GM12872 (cell line): ENCODE data around the gene PSMD3.

Source experiments
- TF ChIP-seq, protein P1 (sequence below): IDR thresholded peaks from 3 replicates; pipeline ENCODE4 v1.5.1; 2011; ENCODE audit warnings: low read depth, mild to moderate bottlenecking, low read length, moderate library complexity; ENCODE audit not compliant: insufficient read depth

PSMD3 gene

GRCh38 chr17:39999067-39999466 lies 18.5 kb downstream of the PSMD3 start:
- TF ChIP-seq, protein P1, sequence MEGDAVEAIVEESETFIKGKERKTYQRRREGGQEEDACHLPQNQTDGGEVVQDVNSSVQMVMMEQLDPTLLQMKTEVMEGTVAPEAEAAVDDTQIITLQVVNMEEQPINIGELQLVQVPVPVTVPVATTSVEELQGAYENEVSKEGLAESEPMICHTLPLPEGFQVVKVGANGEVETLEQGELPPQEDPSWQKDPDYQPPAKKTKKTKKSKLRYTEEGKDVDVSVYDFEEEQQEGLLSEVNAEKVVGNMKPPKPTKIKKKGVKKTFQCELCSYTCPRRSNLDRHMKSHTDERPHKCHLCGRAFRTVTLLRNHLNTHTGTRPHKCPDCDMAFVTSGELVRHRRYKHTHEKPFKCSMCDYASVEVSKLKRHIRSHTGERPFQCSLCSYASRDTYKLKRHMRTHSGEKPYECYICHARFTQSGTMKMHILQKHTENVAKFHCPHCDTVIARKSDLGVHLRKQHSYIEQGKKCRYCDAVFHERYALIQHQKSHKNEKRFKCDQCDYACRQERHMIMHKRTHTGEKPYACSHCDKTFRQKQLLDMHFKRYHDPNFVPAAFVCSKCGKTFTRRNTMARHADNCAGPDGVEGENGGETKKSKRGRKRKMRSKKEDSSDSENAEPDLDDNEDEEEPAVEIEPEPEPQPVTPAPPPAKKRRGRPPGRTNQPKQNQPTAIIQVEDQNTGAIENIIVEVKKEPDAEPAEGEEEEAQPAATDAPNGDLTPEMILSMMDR = no peak

DNA sequence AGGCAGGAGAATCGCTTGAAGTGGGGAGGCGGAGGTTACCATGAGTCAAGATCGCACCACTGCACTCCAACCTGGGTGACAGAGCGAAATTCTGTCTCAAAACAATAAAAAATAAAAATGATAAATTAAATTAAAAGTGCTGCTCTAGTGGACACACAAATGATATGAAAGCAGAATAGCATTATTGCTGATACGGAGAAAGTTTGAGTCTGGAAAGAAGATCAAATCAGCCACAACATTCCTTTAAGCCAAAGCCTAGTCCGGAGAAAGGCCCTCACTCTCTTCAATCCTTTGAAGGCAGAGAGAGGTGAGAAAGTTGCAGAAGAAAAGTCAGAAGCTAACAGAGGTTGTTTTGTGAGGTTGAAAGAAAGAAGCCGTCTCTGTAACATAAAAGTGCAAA lies 19.6 kb downstream of the PSMD3 start:
- TF ChIP-seq, protein P1 = no peak

DNA sequence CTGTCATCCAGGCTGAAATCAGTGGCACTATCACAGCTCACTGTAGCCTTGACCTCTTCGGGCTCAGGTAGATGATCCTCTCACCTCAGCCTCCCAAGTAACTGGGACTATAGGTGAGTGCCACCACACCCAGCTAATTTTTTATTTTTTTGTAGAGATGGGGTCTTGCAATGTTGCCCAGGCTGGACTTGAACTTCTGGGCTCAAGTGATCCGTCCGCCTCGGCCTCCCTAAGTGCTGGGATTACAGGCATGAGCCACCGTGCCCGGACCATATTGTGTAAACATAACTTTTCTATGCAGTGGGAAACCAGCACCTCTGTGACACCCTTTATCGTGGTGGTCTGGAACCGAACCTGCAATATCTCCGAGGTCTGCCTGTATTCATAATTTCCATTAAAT lies 23.5 kb downstream of the PSMD3 start:
- TF ChIP-seq, protein P1 = no peak

- TF ChIP-seq, protein P1 = no peak
Measured at GRCh38 chr17:40004712-40005111, 24.1 kb downstream of the PSMD3 start.

DNA sequence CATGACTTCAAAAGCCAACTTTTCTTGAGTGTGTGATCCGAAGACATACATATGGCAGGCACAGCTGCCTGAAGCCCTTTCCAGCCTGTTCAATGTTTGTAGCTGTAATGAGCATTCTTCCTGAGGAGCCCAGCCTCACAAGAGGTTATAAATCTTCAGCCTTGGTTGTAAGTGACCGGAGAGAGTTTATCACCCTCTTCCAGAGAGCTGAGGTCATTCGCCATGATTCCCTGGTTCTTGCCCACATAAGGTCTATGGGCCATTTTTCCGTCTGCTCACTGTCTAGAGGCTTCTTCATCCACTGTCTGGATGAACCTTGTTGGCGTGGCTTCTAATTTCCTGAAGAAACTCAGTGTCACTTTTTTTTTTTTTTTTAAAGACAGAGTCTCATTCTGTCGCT lies 24.9 kb downstream of the PSMD3 start:
- TF ChIP-seq, protein P1 = no peak

- TF ChIP-seq, protein P1 = no peak
Measured at GRCh38 chr17:40014375-40014980, 33.9 kb downstream of the PSMD3 start.

GRCh38 chr17:40015005-40015997 lies 34.7 kb downstream of the PSMD3 start, which contains the start of gene CSF3:
TSS of gene CSF3 (plus strand) at chr17:40015440. CDS start at chr17:40015475, 35 bp downstream.
- TF ChIP-seq, protein P1 = no peak
